Heart right ventricle (tissue), 16 donors: Measurements from ENCODE around the gene MEF2D. TPM values are rescaled to one million over a fixed set of nuclear protein-coding genes. Genes with fewer than 3 reads are reported as not detected.

ENCODE experiments used
- ATAC-seq, 8 donors: fragments of 200-7000 bp; cut with Tn5 transposase; one replicate each; pipeline ENCODE4 v1.9.1; 2020; ENCODE audit warnings: mild to moderate bottlenecking in 8 of 8, moderate library complexity in 8 of 8, moderate number of reproducible peaks in 1 of 8
- DNase-seq, 2 donors: peaks; one replicate each; pipeline ENCODE4 v3.0.0-alpha.2; 2020
- H3K27ac ChIP-seq, 10 donors: fragments of 200-600 bp; sonication (generic) in 2 of 10; one replicate each; pipeline versions ENCODE4 v1.5.0 to v1.8.0; 2020 to 2022; ENCODE audit warnings: mild to moderate bottlenecking in 3 of 10
- H3K27me3 ChIP-seq, 7 donors: fragments of 200-600 bp; one replicate each; pipeline ENCODE4 v1.8.0; 2021 to 2022; ENCODE audit warnings: mild to moderate bottlenecking in 2 of 7
- H3K36me3 ChIP-seq, 9 donors: fragments of 200-600 bp; sonication (generic) in 1 of 9; one replicate each; pipeline versions ENCODE4 v1.5.0 to v1.8.0; 2020 to 2022; ENCODE audit warnings: mild to moderate bottlenecking in 2 of 9
- H3K4me1 ChIP-seq, 9 donors: fragments of 200-600 bp; sonication (generic) in 1 of 9; one replicate each; pipeline versions ENCODE4 v1.5.0 to v1.8.0; 2020 to 2022; ENCODE audit warnings: mild to moderate bottlenecking in 4 of 9
- H3K4me3 ChIP-seq, 10 donors: fragments of 200-600 bp; sonication (generic) in 2 of 10; one replicate each; pipeline versions ENCODE4 v1.5.0 to v1.8.0; 2020 to 2022; ENCODE audit warnings: mild to moderate bottlenecking in 7 of 10, moderate library complexity in 2 of 10
- H3K9me3 ChIP-seq, 11 donors: fragments of 200-600 bp in 10 of 11; sonication (generic) in 2 of 11; one replicate each; pipeline versions ENCODE4 v1.5.0 to v1.8.0; 2013 to 2022; ENCODE audit warnings: mild to moderate bottlenecking in 2 of 11, control low read depth in 1 of 11, moderate library complexity in 1 of 11
- WGBS, 2 donors: extraction: QIAGEN DNeasy Blood & Tissue Kit; methylation state at CpG; one replicate each; pipeline ENCODE4 v1.1.7; 2013; ENCODE audit warnings: inconsistent platforms in 1 of 2; 5-methylcytosine and 5-hydroxymethylcytosine counted together
- intact Hi-C, 10 donors: fragments of 100-400 bp; cut with DNase I; formaldehyde crosslinking; loops; one replicate each; pipeline versions ENCODE4 v1.11.1 to v1.14.2; 2022
- polyA plus RNA-seq, 2 donors: library from polyadenylated mRNA; stranded (reverse); fragments of 200-250 nt; gene quantifications; one replicate each; pipeline ENCODE4 v1.2.3, GENCODE V29; 2013
- total RNA-seq, 10 donors: library from RNA; stranded (reverse); fragmentation: NEBNext Ultra II Directional in 3 of 10; extraction: Animal tissue kit (Norgen Biotek cat#: 25700) in 3 of 10; gene quantifications; one replicate each; pipeline versions ENCODE4 v1.2.1 to v1.2.4, GENCODE V29; 2021 to 2023
- TF ChIP-seq, protein P1 (sequence below), 9 donors: fragments of 200-600 bp; sonication (generic) in 2 of 9; IDR thresholded peaks; one replicate each; pipeline versions ENCODE4 v1.5.0 to v1.8.0; 2021 to 2022; ENCODE audit warnings: antibody characterized with exemption in 9 of 9, mild to moderate bottlenecking in 5 of 9, moderate library complexity in 1 of 9
- donor health status: Arrhythmogenic right ventricular cardiomyopathy.
- donor health status: ischemic (EF 13 %, LVEDD 7.1; RV severe dilation, severe dysfunction).
- donor health status: healthy with polysubstance abuse.
- donor health status: DM: no; HTN: yes; CAD: no.
- donor health status: DM: no; HTN: no; CAD: no.
- donor health status: ischemic (EF 25% LVEDD 6.9; RV normal size, moderate dysfunction).
- donor health status: ischemic (EF 25% LVEDD 5.7; RV mildly dilated, moderate dysfunction).
- donor health status: healthy.
- donor health status: DM: yes; HTN: yes; CAD: no.
- donor health status: Ischemic cardiomyopathy.
- donor health status: ischemic (EF 35%, LVEDD 5.7; RV mildly dilated, moderate dysfunction).
- donor health status: nonischemic (EF 11% LVEDD 7.7; RV severe dilation, severe dysfunction).
- donor health status: DM: yes; HTN: yes; CAD: no.
- donor health status: PGD.
- donor health status: ischemic (EF 29% LVEDD 5.4; RV normal size, mild dysfunction).
- donor health status: nonischemic (EF 23%, LVEDD 6.1; RV moderate dilation, normal function).

MEF2D gene
- total and polyA plus RNA-seq, 12 donors, result 31.6 to 127 (median 94.9) TPM

DNA sequence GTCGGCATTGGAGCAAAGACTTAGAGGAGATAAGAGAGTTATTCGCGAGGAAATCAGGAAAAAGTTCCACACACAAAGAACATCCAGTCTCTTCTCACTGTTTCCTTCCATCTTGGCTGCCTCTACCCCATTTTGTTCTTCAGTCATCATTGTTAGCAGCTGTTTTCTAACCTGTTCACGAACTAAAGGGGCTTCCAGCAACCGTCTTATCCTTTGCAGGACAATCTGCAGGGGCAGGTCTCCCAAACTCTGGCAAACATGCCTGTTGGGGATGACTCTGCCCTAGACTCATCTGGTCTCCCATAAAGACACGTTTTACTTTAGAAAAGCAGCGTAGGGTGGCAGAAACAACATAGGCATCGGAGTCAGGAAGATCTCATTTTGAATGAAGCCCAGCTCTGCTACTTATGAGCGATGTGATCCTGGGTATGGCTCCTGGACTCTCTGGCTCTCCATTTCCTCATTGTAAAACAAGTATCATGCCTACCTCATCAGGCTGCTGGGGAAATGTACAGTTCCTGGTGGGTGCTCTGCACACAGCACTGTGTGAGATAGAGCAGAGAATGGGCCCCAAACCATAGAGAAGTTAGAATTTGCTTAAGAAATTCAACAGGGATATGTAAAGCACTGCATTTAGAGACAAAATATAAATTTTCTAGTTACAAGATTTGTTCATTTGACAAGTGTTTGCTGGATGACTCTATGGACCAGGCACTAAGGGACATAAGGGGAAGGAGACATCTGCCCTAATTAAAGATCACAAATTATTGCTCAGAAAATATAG lies 59.7 kb downstream of the MEF2D start:
- no peak for DNase-seq
- ATAC-seq, result no peak
- H3K27me3 ChIP-seq, result peaks cover 40 to 99% (median 96%) of the 10 kb centered on the region in 7 donors

DNA sequence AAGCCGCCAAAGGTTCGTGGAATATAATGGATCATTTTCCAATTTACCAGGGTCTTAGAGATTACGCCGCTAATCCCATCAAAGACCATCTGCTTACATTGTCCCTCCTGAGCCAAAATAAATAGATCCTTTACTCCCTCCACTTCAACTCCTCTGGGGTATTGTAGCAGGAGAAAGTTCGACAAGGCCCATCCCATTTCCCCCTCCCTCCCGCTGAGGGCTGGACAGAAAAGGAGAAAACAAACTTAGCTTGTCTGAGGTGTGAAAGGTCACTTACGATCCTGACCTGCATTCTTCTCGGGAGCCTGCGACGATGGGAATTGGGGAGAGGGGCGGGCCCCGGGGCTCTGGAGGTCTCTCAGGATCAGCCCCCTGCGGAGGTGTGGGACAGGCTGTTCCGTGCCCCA lies 60.8 kb downstream of the MEF2D start:
- no peak overlapping the region for H3K27ac ChIP-seq
- no peaks in the 10 kb centered on the region for H3K9me3 ChIP-seq
- intact Hi-C loops, result no loop called here
- TF ChIP-seq, protein P1, sequence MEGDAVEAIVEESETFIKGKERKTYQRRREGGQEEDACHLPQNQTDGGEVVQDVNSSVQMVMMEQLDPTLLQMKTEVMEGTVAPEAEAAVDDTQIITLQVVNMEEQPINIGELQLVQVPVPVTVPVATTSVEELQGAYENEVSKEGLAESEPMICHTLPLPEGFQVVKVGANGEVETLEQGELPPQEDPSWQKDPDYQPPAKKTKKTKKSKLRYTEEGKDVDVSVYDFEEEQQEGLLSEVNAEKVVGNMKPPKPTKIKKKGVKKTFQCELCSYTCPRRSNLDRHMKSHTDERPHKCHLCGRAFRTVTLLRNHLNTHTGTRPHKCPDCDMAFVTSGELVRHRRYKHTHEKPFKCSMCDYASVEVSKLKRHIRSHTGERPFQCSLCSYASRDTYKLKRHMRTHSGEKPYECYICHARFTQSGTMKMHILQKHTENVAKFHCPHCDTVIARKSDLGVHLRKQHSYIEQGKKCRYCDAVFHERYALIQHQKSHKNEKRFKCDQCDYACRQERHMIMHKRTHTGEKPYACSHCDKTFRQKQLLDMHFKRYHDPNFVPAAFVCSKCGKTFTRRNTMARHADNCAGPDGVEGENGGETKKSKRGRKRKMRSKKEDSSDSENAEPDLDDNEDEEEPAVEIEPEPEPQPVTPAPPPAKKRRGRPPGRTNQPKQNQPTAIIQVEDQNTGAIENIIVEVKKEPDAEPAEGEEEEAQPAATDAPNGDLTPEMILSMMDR (IDR thresholded peaks at IDR 0.05), result no peak
- WGBS, 2 donors, result 13 to 20% methylated on average over 13 to 14 of the region's 14 CpGs
- ATAC-seq (no peak), DNase-seq (no peak)
- peaks cover 49 to 100% (median 100%) of the 10 kb centered on the region in 7 donors for H3K27me3 ChIP-seq
- H3K4me3 ChIP-seq, result no peak overlapping the region
- no peaks in the 10 kb centered on the region for H3K36me3 ChIP-seq
- H3K4me1 ChIP-seq, result peaks cover 0 to 18% (median 14%) of the 10 kb centered on the region in 9 donors

More for the DNA sequence above, 59.7 kb downstream of the MEF2D start:
- intact Hi-C loops, result no loop called here
- Histone ChIP-seq H3K36me3 (no peaks in the 10 kb centered on the region), H3K4me1 (peaks cover 0 to 16% (median 11%) of the 10 kb centered on the region in 9 donors), H3K4me3 (no peak overlapping the region), H3K9me3 (no peaks in the 10 kb centered on the region), H3K27ac (no peak overlapping the region)
- TF ChIP-seq, protein P1 (IDR thresholded peaks at IDR 0.05), result no peak
- 24 to 27% methylated on average over 9 of the region's 9 CpGs for WGBS, 2 donors

DNA sequence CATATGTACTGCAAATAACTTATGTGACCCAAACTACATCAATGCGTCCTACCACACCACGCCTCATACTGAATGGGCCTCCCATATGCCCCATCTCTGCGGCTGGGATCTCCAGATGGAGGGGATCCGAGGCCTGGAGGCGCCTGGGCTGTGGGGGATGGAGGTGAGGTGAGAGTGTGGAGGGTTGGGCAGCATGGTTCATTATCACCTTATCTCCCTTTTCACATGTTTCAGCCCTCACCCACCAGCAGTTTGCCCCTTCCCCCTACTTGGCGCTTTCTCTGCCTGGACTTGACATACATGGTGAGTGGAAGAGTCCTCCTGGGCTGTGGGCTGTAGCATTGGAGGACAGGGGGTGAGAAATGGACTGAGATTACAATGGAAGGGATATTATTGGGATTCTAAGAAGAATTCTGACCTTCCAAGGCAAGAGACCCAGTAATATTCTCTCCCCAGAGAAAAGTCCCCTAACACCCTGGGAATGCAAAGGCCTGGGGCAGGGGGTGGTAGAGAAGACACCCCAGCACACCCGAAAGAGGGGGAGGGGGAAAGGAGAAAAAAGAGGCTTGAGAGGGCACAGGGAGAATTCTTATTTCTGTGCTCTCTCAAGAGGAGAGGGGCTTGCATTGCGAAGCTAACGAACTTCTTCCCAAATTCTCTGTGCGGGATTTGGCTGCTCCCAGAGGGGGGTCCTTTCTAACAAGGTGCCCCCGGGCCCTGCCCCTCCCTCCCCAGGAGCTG lies 61.4 kb downstream of the MEF2D start:
- intact Hi-C loops, result no loop called here
- DNase-seq (no peak), ATAC-seq (no peak)
- Histone ChIP-seq H3K9me3 (no peaks in the 10 kb centered on the region), H3K4me3 (no peak overlapping the region), H3K27me3 (peaks cover 53 to 100% (median 100%) of the 10 kb centered on the region in 7 donors), H3K27ac (no peak overlapping the region), H3K36me3 (no peaks in the 10 kb centered on the region), H3K4me1 (peaks cover 0 to 18% (median 14%) of the 10 kb centered on the region in 9 donors)
- 25 to 34% methylated on average over 11 of the region's 11 CpGs for WGBS, 2 donors
- TF ChIP-seq, protein P1 (IDR thresholded peaks at IDR 0.05), result no peak

DNA sequence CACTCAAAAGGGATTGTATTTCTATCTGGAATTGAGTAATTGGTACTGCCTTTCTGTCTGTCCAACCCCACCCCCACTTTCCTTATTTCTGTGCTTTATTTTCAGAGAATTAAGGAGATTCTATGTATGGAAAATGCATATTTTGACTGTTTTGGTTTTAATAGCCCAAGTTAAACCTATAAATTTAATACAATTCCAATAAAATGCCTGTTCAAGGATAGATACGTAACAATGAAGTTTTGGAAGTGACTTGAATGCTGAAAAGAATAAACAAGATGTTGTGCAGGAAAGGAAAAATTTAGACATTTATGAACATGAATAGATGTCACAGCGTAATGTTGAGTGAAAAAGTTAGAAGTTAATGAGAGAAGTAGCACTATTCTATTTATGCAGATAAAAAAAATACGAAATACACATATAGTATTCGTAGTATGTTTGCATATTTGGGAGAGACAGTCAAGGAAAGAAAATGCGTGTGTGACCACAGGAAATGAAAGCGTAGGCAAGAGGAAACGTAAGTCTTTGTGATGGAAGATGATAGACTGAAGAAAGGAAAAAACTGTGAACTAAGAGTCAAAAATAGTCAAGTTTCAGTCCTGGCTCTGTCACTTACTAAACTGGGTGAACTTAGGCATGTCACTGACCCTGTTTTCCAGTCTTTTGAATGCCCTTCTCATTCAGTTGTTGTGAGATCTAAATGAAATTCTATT lies 62.1 kb downstream of the MEF2D start:
- H3K36me3 ChIP-seq, result no peaks in the 10 kb centered on the region
- peaks cover 53 to 100% (median 100%) of the 10 kb centered on the region in 7 donors for H3K27me3 ChIP-seq
- ATAC-seq, result no peak
- intact Hi-C loops, result no loop called here
- TF ChIP-seq, protein P1 (IDR thresholded peaks at IDR 0.05), result no peak
- H3K9me3 ChIP-seq, result no peaks in the 10 kb centered on the region
- no peak overlapping the region for H3K27ac ChIP-seq
- no peak for DNase-seq
- H3K4me1 ChIP-seq, result peaks cover 0 to 18% (median 14%) of the 10 kb centered on the region in 9 donors
- no peak overlapping the region for H3K4me3 ChIP-seq
- WGBS, 2 donors, result 40 to 43% methylated on average over 7 of the region's 7 CpGs
